Neutrophil (primary cell): ENCODE data around the gene YIF1B.

Experiments
- H3K27ac ChIP-seq: fragments of 200-600 bp; sonication (generic); 2 replicates; pipeline ENCODE4 v1.5.1; 2016; ENCODE audit warnings: mild to moderate bottlenecking, moderate library complexity
- H3K27me3 ChIP-seq: fragments of 200-600 bp; sonication (generic); 2 replicates; pipeline ENCODE4 v1.6.0; 2016; ENCODE audit warnings: mild to moderate bottlenecking
- H3K36me3 ChIP-seq: fragments of 200-600 bp; sonication (generic); 2 replicates; pipeline ENCODE4 v1.5.1; 2017
- H3K4me1 ChIP-seq, 2 experiments: fragments of 200-600 bp in 1 of 2; sonication (generic) in 1 of 2; 1 replicate in 1 of 2; 2 replicates in 1 of 2; pipeline versions ENCODE4 v1.5.1 to v1.6.1; 2013 to 2016; ENCODE audit warnings: low read depth in 1 of 2, low read length in 1 of 2, mild to moderate bottlenecking in 1 of 2, moderate library complexity in 1 of 2; ENCODE audit not compliant: control insufficient read depth in 1 of 2, insufficient read depth in 1 of 2
- H3K4me3 ChIP-seq, 2 experiments: fragments of 200-600 bp in 1 of 2; sonication (generic) in 1 of 2; 1 replicate in 1 of 2; 2 replicates in 1 of 2; pipeline ENCODE4 v1.5.1; 2013 to 2016; ENCODE audit warnings: low read depth in 1 of 2, low read length in 1 of 2, mild to moderate bottlenecking in 1 of 2, moderate library complexity in 1 of 2
- H3K9me3 ChIP-seq: fragments of 200-600 bp; sonication (generic); 2 replicates; pipeline ENCODE4 v1.5.1; 2016
- TF ChIP-seq, protein P1 (sequence below): fragments of 200-600 bp; sonication (generic); IDR thresholded peaks from 2 replicates; pipeline ENCODE4 v1.5.1; 2016; ENCODE audit warnings: antibody characterized with exemption

The YIF1B gene

DNA sequence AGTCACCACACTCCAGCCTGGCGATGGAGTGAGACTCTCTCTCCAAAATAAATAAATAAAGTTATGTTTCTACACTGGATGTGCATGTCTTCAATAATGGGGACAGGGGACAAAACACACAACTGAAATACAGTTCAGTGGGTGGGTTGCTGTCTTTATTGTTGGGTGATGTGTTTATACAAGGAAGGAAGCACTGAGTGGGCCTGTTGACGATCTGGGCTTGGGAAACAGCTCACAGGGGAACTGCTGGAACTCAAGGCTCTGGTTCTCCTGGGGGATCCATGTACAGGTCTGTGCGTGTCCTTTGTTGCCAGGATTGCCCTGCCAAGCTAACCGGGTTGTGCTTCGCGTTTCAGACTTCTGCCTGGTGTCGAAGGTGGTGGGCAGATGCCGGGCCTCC lies 32.5 kb downstream of the YIF1B start:
- H3K4me1 ChIP-seq, result peaks cover 3 to 5% of the 10 kb centered on the region in 2 experiments
- no peak overlapping the region for H3K4me3 ChIP-seq
- no peaks in the 10 kb centered on the region for H3K27me3 ChIP-seq
- H3K36me3 ChIP-seq, result peaks cover 41% of the 10 kb centered on the region
- H3K27ac ChIP-seq, result no peak overlapping the region
- H3K9me3 ChIP-seq, result no peaks in the 10 kb centered on the region
- TF ChIP-seq, protein P1, sequence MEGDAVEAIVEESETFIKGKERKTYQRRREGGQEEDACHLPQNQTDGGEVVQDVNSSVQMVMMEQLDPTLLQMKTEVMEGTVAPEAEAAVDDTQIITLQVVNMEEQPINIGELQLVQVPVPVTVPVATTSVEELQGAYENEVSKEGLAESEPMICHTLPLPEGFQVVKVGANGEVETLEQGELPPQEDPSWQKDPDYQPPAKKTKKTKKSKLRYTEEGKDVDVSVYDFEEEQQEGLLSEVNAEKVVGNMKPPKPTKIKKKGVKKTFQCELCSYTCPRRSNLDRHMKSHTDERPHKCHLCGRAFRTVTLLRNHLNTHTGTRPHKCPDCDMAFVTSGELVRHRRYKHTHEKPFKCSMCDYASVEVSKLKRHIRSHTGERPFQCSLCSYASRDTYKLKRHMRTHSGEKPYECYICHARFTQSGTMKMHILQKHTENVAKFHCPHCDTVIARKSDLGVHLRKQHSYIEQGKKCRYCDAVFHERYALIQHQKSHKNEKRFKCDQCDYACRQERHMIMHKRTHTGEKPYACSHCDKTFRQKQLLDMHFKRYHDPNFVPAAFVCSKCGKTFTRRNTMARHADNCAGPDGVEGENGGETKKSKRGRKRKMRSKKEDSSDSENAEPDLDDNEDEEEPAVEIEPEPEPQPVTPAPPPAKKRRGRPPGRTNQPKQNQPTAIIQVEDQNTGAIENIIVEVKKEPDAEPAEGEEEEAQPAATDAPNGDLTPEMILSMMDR, result no peak

DNA sequence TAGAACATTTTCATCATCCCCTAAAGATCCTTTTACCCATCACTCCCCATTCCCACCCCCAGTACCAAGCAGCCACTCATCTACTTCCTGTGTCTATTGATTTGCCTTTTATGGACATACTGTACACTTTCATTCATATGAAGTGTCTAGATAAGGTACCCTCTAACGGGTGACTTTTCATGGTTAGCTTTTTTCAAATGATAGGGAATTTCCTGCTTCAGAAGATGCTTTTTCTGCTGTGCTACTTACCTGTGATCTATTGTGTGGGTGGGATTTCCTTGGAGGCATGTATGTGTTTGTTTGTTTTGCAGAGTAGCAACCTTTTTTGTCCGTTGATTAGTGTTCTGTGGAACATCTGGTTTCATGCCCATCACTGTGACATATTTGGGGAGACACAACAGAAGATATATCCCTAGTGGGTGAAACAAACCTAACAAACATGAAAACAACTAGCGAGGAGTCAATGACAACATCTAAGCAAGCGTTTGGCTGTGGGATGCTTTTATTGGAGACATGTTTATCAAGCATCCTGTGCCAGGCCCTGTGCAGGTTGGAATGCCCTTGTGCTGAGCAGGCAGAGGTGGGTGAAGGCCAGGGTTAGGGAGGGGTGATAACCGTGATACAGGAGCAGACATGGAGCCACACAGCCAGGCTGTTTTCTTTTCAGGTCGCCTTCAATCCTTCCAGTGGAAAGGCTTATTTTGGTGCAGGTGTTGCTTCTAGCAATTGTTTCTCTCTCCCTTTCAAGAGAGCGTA lies 33.8 kb downstream of the YIF1B start:
- Histone ChIP-seq H3K4me3 (no peak overlapping the region), H3K4me1 (no peaks in the 10 kb centered on the region), H3K9me3 (no peaks in the 10 kb centered on the region), H3K27me3 (no peaks in the 10 kb centered on the region), H3K36me3 (peaks cover 34% of the 10 kb centered on the region), H3K27ac (no peak overlapping the region)
- TF ChIP-seq, protein P1, result no peak

DNA sequence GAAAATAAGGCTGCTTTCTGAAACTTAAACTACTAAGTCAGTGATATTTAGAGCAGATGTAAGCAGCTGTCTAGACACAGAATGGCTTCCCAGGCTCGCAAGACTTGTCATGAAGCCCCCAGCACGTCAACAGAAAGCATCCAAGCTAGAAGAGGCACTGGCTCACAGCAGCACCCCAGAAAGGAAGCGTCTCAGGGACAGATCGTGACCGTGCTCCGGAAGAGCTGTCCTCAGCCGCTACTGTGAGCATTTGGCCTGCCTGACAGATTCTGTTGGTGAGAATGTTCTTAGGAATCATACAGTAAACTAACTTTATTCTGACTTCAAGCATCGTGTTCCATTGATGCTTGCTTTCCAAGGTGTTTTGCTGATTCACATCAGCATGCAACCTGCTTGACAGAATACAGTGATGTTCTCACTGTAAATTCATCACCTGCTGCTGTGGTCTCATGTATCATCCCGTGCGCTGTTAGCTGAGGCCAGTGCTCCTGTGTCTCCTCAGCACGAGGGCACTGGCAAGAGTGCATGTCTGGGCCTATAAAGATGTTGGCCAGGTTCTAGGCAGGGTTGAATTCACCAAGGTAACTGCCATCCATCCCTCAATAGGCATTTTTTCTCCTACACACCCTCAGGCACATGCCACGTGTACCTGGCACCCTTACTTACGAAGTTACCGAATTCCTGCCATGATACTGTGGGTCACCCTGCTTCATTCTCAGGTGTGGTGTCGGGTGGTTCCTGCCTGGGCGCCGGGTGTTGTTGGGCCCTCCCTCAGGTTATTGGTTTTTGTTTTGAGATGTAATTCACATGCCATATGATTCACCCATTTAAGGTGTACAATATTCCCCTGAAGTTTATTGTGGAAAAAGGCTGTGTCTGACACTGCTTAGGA lies 35.5 kb downstream of the YIF1B start:
- Histone ChIP-seq H3K27me3 (no peaks in the 10 kb centered on the region), H3K36me3 (peaks cover 22% of the 10 kb centered on the region), H3K27ac (no peak overlapping the region), H3K4me3 (no peak overlapping the region), H3K4me1 (no peaks in the 10 kb centered on the region), H3K9me3 (no peaks in the 10 kb centered on the region)
- TF ChIP-seq, protein P1, result no peak

DNA sequence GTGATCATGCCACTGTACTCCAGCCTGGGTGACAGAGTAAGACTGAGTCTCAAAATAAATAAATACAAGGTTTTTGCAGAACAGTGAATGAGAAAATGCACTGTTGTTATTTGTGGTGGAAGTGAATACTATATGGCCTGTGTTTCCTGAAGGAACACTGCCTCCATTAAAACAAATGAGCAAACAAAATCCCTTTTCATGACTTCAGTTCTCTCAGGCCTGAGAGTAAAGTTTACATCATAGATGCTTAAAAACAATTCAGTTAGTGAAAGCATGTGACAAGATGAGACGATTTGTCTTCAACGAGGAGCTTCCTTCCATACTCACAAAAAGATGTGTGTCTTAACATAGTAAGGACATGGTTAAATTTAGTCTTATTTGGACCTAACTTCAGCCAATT lies 37.0 kb downstream of the YIF1B start:
- TF ChIP-seq, protein P1, result no peak
- no peaks in the 10 kb centered on the region for H3K9me3 ChIP-seq
- no peaks in the 10 kb centered on the region for H3K4me1 ChIP-seq
- no peak overlapping the region for H3K27ac ChIP-seq
- H3K4me3 ChIP-seq, result no peak overlapping the region
- H3K27me3 ChIP-seq, result no peaks in the 10 kb centered on the region
- H3K36me3 ChIP-seq, result peaks cover 10% of the 10 kb centered on the region

DNA sequence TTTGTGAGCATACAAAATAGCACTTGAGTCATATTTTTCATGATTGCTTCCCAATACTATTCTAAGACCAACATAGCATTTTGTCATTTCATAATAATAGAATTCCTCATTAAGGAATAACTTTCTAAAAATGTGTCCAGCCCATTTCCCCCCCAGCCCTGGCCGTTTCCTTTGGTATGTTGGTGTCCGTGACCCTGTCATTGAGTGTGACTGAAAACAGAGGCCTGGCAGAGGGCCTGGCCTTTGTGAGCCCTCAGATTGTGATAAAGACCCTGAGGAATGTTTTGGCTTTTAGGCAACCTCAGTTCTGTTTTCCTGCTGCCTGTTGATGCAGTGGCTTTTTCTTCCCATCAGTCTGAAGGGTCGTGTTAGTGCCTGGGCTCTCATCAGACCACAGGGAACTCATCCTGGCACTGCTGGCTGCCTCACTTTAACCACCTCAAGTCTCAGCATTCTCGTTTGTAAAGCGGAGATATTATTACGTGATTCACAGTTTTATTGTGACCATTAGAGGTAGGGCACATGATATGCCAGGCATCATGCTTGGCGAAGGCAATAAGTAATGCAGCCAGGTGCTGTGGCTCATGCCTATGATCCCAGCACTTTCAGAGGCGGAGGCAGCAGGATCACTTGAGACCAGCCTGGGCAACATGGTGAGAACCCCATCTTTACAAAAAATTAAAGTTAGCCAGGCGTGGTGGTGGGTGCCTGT lies 37.6 kb downstream of the YIF1B start:
- Histone ChIP-seq H3K4me1 (no peaks in the 10 kb centered on the region), H3K36me3 (peaks cover 10% of the 10 kb centered on the region), H3K27ac (no peak overlapping the region), H3K9me3 (no peaks in the 10 kb centered on the region), H3K4me3 (no peak overlapping the region), H3K27me3 (no peaks in the 10 kb centered on the region)
- TF ChIP-seq, protein P1, result no peak
